ENCODE measurements around the gene THSD7A. TPM values are rescaled to one million over a fixed set of nuclear protein-coding genes. Genes with fewer than 3 reads are reported as not detected.

THSD7A gene
- total and polyA plus RNA-seq, 10 of the 15 experiments (the other 5 are each of a cell fraction or from before 2014, with no cell fraction given) = 0.03 to 0.09 (median 0.03) TPM; not detected in 7

DNA sequence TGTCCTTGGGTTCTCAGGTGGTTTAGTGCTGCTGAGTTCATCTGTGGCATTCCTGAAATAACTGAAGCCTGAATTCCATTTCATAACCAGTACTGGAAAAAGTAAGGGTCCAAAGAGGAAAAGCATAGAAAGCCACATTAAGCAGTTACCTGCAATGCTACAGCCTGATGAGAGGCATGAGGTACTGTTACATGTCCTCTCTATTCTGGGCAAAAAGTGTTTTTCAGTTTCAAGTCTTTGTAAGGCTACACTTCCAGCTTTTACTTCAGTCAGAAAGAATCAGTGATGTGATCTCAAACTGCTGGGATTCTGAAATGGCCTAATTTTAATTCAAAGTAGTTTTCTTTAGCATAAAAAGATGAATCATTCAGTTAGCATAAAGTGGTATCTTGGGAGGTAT, 488.9 kb downstream of the THSD7A start (continued):
- TF ChIP-seq, protein P1, sequence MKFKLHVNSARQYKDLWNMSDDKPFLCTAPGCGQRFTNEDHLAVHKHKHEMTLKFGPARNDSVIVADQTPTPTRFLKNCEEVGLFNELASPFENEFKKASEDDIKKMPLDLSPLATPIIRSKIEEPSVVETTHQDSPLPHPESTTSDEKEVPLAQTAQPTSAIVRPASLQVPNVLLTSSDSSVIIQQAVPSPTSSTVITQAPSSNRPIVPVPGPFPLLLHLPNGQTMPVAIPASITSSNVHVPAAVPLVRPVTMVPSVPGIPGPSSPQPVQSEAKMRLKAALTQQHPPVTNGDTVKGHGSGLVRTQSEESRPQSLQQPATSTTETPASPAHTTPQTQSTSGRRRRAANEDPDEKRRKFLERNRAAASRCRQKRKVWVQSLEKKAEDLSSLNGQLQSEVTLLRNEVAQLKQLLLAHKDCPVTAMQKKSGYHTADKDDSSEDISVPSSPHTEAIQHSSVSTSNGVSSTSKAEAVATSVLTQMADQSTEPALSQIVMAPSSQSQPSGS (IDR thresholded peaks at IDR 0.05; ENCODE audit: low read length) = no peak
- TF ChIP-seq ETV6 (conservative IDR thresholded peaks at IDR 0.05 in 1 of 2, IDR thresholded peaks at IDR 0.05 in 1 of 2; ENCODE audit: borderline replicate concordance in 1 of 2, low read depth in 1 of 2) (no peak), SUPT20H (IDR thresholded peaks at IDR 0.05; ENCODE audit: borderline replicate concordance, control insufficient read depth, low read depth, low read length) (no peak), BHLHE40 (IDR thresholded peaks at IDR 0.05; ENCODE audit: borderline replicate concordance in 1 of 2, low read depth in 2 of 2, low read length in 1 of 2) (no peak), BCLAF1 (IDR thresholded peaks at IDR 0.05) (no peak), ATF7 (IDR thresholded peaks at IDR 0.05; ENCODE audit: low read depth) (no peak), ZNF217 (IDR thresholded peaks at IDR 0.05) (no peak)
